Adrenal gland (tissue), 5 donors: ENCODE measurements around the gene FREY1.

Source experiments
- CTCF ChIP-seq, 6 experiments: fragments of 450-650 bp in 4 of 6; fragments of 200-600 bp in 2 of 6; sonication (generic) in 1 of 6; IDR thresholded peaks; 1 replicate in 5 of 6; 2 replicates in 1 of 6; pipeline versions ENCODE4 v1.5.1 to v1.8.0; 2016 to 2021; ENCODE audit warnings: antibody characterized with exemption in 6 of 6, mild to moderate bottlenecking in 2 of 6, moderate library complexity in 1 of 6
- POLR2A ChIP-seq, 2 donors: fragments of 450-650 bp; IDR thresholded peaks; one replicate each; pipeline ENCODE4 v1.6.1; 2017; ENCODE audit warnings: antibody characterized with exemption in 2 of 2, mild to moderate bottlenecking in 2 of 2, moderate library complexity in 1 of 2
- donor health status: DM: no; HTN: no; CAD: no.

- TF ChIP-seq CTCF (IDR thresholded peaks at IDR 0.05): no peak
- TF ChIP-seq POLR2A (IDR thresholded peaks at IDR 0.05): no peak
Observed at GRCh38 chr11:45905095-45905494, 2.0 kb downstream of the FREY1 start.
